ENCODE results near the gene PAX6.

DNA sequence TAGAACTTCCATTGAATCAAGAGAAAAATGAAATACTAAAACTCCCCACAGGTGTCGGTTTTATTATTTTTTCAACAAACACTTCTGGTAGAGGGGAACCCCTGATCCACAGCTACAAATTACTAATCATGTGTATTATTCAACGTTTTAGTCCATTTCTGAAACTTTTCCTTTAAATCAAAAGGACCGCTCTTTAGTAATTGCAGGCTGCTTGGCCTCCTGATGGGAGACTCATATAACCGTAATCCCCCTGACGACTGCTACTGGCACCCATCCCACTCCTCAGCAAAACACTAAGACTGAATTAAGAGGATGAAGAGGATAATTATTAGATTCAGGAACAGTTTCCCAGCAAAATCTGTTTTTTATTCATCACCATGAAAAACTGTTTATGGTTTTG is 46.4 kb downstream of the PAX6 start:
- TF ChIP-seq, protein P1, sequence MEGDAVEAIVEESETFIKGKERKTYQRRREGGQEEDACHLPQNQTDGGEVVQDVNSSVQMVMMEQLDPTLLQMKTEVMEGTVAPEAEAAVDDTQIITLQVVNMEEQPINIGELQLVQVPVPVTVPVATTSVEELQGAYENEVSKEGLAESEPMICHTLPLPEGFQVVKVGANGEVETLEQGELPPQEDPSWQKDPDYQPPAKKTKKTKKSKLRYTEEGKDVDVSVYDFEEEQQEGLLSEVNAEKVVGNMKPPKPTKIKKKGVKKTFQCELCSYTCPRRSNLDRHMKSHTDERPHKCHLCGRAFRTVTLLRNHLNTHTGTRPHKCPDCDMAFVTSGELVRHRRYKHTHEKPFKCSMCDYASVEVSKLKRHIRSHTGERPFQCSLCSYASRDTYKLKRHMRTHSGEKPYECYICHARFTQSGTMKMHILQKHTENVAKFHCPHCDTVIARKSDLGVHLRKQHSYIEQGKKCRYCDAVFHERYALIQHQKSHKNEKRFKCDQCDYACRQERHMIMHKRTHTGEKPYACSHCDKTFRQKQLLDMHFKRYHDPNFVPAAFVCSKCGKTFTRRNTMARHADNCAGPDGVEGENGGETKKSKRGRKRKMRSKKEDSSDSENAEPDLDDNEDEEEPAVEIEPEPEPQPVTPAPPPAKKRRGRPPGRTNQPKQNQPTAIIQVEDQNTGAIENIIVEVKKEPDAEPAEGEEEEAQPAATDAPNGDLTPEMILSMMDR (optimal IDR thresholded peaks at IDR 0.05 in 1 of 3, IDR thresholded peaks at IDR 0.05 in 1 of 3, conservative IDR thresholded peaks at IDR 0.05 in 1 of 3; ENCODE audit: extremely low read depth in 1 of 3, insufficient read depth in 2 of 3, low read length in 3 of 3), result no peak
- no peak for TF ChIP-seq EZH2 (IDR thresholded peaks at IDR 0.05; ENCODE audit: low read length)

All from keratinocyte (primary cell).